ENCODE results near the gene DEFB112. TPM values are rescaled to one million over a fixed set of nuclear protein-coding genes. Genes with fewer than 3 reads are reported as not detected.

DEFB112 gene
- total and polyA plus RNA-seq, 10 of the 15 experiments (the other 5 are each of a cell fraction or from before 2014, with no cell fraction given): not detected

DNA sequence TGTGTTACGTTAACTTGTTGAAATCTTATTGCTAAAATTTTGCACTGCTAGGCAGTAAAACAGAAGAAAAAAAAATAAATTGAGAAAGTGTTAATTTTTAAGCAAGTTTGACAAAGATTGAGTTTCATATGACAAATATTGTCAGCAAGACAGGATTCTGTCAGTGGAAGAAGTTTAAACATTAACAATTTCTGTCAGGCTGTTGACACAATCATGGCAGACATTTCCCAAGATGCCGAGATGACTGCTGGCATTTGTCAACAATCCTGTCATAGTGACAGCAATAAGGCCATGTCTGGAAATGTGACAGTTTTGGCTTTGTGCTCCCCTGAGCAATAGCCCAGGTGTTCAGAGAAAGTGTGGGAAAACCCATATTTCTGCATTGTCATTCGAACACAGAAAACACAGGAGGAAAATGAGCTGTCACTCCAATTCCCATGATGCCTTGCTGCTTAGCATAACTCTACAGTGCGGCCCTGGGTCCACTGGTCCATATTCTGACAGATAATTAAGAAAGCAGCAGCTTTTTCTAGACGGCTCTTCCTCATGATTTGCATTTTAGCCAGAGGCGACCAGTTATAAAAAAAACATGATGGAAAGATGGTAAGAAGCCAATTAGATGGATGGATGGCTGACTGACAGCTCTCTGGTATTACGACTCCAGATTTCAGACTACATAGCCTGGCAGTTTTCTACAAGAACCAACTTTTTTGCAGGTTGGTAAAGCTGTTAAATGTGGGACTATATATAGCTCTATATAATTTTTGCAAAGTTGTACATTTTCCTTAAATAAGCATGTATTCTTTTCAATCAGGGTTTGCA lies 43.6 kb upstream of the DEFB112 start:
- no peak for ATAC-seq

DNA sequence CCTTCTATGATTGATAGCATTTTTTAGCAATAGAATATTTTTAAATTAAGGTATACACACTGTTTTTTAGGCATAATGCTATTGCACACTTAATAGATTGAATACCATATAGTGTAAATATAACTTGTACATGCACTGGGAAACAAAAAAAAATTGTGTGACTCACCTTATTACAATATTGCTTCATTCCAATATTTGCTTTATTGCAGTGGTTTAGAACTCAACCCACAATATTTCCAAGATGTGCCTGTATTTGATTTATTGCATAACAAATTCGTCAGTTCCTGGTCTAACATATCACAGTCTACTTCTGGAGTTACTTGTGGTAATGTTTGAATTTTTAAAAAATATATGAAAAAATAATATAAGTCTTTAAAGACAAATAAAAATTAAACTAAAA lies 41.9 kb upstream of the DEFB112 start:
- ATAC-seq (no peak), DNase-seq (ENCODE audit: low read depth, low spot score) (no peak), FAIRE-seq (no peak)
- no peak for TF ChIP-seq KDM1A (IDR thresholded peaks at IDR 0.05; ENCODE audit: borderline replicate concordance)
- no peak for TF ChIP-seq EZH2 (IDR thresholded peaks at IDR 0.05; ENCODE audit: borderline replicate concordance, control insufficient read depth, low read depth, low read length)
- TF ChIP-seq TARDBP (IDR thresholded peaks at IDR 0.05; ENCODE audit: borderline replicate concordance): no peak
- no peak for TF ChIP-seq STAT3 (IDR thresholded peaks at IDR 0.05; ENCODE audit: low read depth, low read length)
- no peak for TF ChIP-seq TAF1 (IDR thresholded peaks at IDR 0.05; ENCODE audit: borderline replicate concordance, low read depth, low read length)
- no peak for TF ChIP-seq SMC3 (IDR thresholded peaks at IDR 0.05; ENCODE audit: borderline replicate concordance, low read length)
- TF ChIP-seq NR2C1 (IDR thresholded peaks at IDR 0.05): no peak
- no peak for TF ChIP-seq NBN (IDR thresholded peaks at IDR 0.05)
- TF ChIP-seq RUNX3 (IDR thresholded peaks at IDR 0.05; ENCODE audit: low read length): no peak
- no peak for TF ChIP-seq MTA2 (IDR thresholded peaks at IDR 0.05; ENCODE audit: low read depth)
- TF ChIP-seq NR2F1 (conservative IDR thresholded peaks at IDR 0.05): no peak
- TF ChIP-seq NFYA (IDR thresholded peaks at IDR 0.05; ENCODE audit: borderline replicate concordance, low read depth, low read length): no peak
- TF ChIP-seq PML (IDR thresholded peaks at IDR 0.05; ENCODE audit: low read length): no peak
- ChIA-PET CTCF (no interaction called here), RAD21 (ENCODE audit: unreplicated experiment) (no interaction called here), POLR2A (no interaction called here), SMC1A (ENCODE audit: uncharacterized antibody, unreplicated experiment) (no interaction called here)
- Histone ChIP-seq H3K36me3 (ENCODE audit: control insufficient read depth in 2 of 2, insufficient read depth in 2 of 2, low read length in 1 of 2) (no peaks in the 10 kb centered on the region), H3K4me2 (ENCODE audit: control insufficient read depth, insufficient read depth) (no peak overlapping the region), H3K9me3 (replicated peaks; ENCODE audit: control insufficient read depth, insufficient read depth, low read length) (no peaks in the 10 kb centered on the region), H3K9ac (ENCODE audit: control insufficient read depth, insufficient read depth, low read length) (no peak overlapping the region), H3K79me2 (ENCODE audit: control insufficient read depth, insufficient read depth, low read length) (no peaks in the 10 kb centered on the region), H4K20me1 (ENCODE audit: control insufficient read depth, insufficient read depth) (no peaks in the 10 kb centered on the region), H2AFZ (ENCODE audit: control insufficient read depth, low read depth, low read length) (no peak overlapping the region), H3K4me1 (ENCODE audit: control insufficient read depth, insufficient read depth, low read length) (no peaks in the 10 kb centered on the region), H3K27ac (ENCODE audit: control insufficient read depth, insufficient read depth) (no peak overlapping the region), H3K27me3 (replicated peaks in 1 of 2; ENCODE audit: control insufficient read depth in 2 of 2, insufficient read depth in 2 of 2, low read length in 1 of 2) (no peaks in the 10 kb centered on the region; a peak in 1 of 4 replicates), H3K4me3 (no peak overlapping the region)
- no TSS peak for BruUV-seq (replicated peaks)
- in situ Hi-C loops (cut with MboI) (no loop called here), intact Hi-C loops (cut with micrococcal nuclease; ENCODE audit: unreplicated experiment) (no loop called here)
- 0% methylated on average over 1 of the region's 1 CpG for WGBS (ENCODE audit: insufficient coverage, insufficient replicate concordance, low lambda C conversion rate, missing lambda C conversion rate)

More for the DNA sequence above, 43.6 kb upstream of the DEFB112 start:
- Histone ChIP-seq H3K4me3 (no peak overlapping the region), H3K36me3 (ENCODE audit: control insufficient read depth in 2 of 2, insufficient read depth in 2 of 2, low read length in 1 of 2) (no peaks in the 10 kb centered on the region), H2AFZ (ENCODE audit: control insufficient read depth, low read depth, low read length) (no peak overlapping the region), H3K9ac (ENCODE audit: control insufficient read depth, insufficient read depth, low read length) (no peak overlapping the region), H4K20me1 (ENCODE audit: control insufficient read depth, insufficient read depth) (no peaks in the 10 kb centered on the region), H3K27me3 (replicated peaks in 1 of 2; ENCODE audit: control insufficient read depth in 2 of 2, insufficient read depth in 2 of 2, low read length in 1 of 2) (no peaks in the 10 kb centered on the region; a peak in 1 of 4 replicates), H3K4me2 (ENCODE audit: control insufficient read depth, insufficient read depth) (no peak overlapping the region), H3K4me1 (ENCODE audit: control insufficient read depth, insufficient read depth, low read length) (no peaks in the 10 kb centered on the region), H3K79me2 (ENCODE audit: control insufficient read depth, insufficient read depth, low read length) (no peaks in the 10 kb centered on the region), H3K27ac (ENCODE audit: control insufficient read depth, insufficient read depth) (no peak overlapping the region), H3K9me3 (replicated peaks; ENCODE audit: control insufficient read depth, insufficient read depth, low read length) (no peaks in the 10 kb centered on the region)
- SMC1A ChIA-PET (ENCODE audit: uncharacterized antibody, unreplicated experiment): interaction anchor here (0.8 kb wide), 1 partner anchor 12 kb away, joined by 3 read pairs; no protein-coding TSS in a partner anchor
- POLR2A ChIA-PET: interaction anchor here (0.6 kb wide), 2 partner anchors 8 to 56 kb away, joined by 3 read pairs; no protein-coding TSS in a partner anchor
- RAD21 ChIA-PET (ENCODE audit: unreplicated experiment): no interaction called here
- TF ChIP-seq, protein P1, sequence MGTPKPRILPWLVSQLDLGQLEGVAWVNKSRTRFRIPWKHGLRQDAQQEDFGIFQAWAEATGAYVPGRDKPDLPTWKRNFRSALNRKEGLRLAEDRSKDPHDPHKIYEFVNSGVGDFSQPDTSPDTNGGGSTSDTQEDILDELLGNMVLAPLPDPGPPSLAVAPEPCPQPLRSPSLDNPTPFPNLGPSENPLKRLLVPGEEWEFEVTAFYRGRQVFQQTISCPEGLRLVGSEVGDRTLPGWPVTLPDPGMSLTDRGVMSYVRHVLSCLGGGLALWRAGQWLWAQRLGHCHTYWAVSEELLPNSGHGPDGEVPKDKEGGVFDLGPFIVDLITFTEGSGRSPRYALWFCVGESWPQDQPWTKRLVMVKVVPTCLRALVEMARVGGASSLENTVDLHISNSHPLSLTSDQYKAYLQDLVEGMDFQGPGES (IDR thresholded peaks at IDR 0.05): no peak
- TF ChIP-seq MYC (IDR thresholded peaks at IDR 0.05; ENCODE audit: insufficient read depth, insufficient read length, insufficient replicate concordance, low read length, severe bottlenecking): no peak
- FAIRE-seq: no peak
- CTCF ChIA-PET: interaction anchor here (0.8 kb wide), 1 partner anchor 8 kb away, joined by 4 read pairs; no protein-coding TSS in a partner anchor
- WGBS (ENCODE audit: insufficient coverage, insufficient replicate concordance, low lambda C conversion rate, missing lambda C conversion rate): 4% methylated on average over 7 of the region's 7 CpGs
- no peak for DNase-seq (ENCODE audit: low read depth, low spot score)
- in situ Hi-C loops (cut with MboI) (no loop called here), intact Hi-C loops (cut with micrococcal nuclease; ENCODE audit: unreplicated experiment) (no loop called here)
- BruUV-seq (replicated peaks): no TSS peak
